Measurements from ENCODE around the gene MPEG1.

Gene MPEG1

DNA sequence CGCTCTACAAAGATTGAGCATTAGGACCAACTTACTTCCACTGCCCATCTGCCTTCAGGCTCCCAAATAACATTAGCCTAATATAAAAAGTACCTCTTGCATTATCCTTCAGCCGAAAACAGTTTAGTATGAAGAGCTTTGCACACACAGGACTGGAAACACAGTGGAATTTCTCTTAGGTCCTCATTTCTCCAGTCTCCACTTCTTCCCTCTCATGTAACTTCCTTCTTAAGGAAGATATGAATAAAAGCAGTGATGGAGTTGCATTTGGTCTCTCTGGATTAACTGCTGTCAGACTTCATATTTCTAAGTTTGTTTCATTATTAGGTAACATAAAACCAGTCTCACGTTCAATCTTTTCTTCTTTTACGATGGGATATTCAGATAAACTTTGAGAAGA lies 5.6 kb upstream of the MPEG1 start:
- no peak for DNase-seq

DNA sequence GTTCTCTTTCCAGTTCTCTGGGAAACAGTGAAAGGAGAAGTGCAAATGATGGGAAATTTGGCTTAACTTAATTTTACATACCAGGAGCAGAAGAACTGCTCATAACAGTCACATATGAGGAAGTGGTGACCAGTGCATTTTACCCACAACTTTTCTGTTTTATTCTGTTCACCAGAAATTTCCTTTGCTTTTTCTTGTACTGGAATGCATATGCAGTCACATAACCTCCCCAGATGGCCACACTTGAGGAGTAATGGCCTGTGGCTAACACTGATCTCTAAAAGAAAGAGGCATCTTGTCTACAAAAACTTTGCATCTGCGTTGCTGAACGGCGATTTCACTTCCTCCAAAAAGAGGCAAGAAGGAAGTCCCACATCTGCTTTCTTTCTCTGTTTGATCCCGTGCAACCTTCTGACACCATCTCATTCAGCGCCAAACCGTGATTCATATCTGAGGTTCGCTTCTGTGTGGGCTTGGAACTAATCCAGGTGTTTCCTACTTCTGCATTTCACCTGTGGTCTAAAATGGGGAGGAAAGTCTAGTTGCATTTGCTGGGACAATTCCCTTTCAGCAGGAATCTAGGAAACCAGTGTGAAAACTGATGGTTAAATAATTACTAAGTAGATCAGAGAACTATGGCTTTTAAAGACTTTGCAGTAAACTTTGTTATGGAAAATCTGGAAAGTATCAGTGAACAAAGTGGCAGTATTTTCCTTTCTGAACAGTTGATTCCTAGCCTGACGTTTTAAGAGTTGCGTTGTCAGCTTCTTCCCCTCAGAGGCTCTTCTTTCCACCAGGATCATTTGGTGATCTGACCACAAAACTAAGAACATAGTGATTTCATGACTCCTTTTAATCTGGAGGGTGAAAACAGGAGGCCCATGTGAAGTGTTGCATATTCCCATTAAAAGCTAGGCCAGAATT lies 4.2 kb upstream of the MPEG1 start:
- no peak for DNase-seq

DNA sequence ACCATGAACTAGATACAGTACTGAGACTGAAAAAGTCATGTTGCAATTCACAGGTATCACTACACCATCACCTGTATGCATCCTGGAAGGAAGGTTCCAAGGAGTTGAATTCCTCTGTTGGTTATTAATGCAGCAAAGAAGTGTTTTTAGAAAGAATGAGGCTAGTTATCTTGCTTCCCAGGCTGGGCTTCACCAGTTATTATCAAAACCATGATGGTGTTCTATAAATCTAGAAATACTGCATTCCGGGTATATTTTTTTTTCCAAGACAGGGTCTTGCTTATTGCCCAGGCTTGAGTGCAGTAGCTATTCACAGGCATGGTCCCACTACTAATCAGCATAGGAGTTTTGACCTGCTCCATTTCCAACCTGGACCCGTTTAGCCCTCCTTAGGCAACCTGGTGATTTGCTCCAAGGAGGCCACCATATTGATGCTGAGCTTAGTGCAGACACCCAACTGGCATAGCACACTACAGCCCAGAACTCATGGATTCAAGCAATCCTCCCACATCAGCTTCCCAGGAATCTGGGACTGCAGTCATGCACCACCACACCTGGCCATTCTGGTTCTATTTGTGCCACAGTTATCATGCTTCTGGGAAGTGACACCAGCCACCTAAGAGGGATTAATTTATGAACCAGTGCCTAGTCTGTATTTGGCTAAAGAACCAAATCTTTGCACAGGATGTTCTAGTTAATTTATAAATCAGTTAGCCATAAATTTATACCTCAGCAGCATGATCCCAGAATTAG lies 1.6 kb upstream of the MPEG1 start:
- DNase-seq, result no peak

DNA sequence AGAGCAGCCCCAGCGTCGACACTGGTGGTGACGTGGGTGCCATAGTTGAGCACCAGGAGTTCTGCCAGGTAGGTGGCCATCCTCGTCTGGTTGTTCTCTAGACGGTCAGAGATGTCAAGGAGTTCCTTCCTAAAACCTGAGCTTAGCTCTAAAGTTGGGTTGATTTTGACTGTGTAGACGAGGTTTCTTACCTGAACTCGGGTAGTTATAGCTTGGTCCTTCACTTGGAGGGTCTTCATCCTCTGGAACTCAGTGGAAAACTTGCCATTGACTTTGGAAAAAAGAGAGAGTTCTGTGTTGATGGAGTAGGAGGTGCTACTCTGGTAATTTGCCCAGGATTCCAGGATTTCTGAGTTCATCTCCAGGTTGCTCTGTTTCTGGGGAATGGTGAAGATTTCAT lies 505 bp downstream of the MPEG1 start:
- DNase-seq, result no peak

DNA sequence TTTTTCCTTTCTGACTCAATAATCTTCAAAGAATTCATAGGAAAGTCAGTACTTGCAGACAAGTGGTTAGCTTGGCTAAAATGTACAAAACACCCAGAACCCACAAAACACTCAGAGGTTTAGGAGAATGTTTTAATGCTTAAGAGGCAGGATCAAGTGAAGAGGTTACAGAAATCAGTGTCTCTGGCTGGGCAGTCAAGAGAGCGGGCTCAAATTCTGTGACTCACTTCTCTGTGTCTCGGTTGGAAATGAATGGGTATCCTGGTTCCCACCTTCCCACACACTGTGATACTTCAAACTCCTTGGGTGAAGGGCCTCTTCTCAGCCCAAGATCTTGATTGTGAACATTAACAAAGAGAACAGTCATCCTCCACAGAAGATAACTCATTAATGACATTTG lies 3.8 kb downstream of the MPEG1 start:
- no peak for DNase-seq

DNA sequence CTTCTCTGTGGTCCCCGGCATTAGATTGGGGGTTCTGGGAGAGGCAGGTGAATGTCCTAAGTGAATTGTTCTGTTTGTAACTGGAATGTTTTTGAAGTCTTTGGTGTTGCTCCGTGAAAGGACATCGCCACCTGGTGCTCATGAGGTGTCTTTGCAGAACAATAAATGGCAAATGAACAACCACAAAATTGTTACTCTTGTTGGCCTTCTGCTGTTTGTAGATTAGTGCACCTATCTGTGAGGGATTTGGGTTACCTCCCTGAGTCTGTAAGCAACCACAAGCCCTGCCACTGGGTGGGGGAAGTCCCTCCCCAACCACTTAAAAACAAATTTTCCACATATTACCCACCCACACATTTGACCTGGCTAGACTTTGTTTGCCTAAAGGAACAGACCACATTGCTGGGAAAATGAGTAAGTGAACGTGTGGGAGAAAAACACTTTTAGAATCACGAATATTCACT lies 4.7 kb downstream of the MPEG1 start:
- peak; percentile 25 for DNase-seq

DNA sequence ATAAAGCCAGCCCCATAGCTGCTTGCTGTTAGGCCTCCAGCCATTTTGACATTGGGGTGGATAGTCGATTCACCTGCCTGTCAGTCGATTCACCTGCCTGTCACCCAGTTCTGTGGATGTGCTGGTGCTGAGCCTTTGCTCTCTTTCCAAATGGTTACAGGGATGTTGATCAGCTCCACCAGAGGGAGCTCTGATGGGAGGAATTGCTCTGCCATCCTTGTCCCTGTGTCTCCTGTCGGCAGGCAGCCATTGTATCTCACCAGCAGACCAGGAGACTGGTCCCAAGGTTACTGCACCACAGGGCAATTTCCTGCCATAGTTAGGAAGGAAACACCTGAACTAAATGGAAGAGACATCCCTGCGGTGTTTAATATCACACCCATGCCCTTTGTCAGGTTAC lies 6.1 kb downstream of the MPEG1 start:
- peak; percentile 18 for DNase-seq

DNA sequence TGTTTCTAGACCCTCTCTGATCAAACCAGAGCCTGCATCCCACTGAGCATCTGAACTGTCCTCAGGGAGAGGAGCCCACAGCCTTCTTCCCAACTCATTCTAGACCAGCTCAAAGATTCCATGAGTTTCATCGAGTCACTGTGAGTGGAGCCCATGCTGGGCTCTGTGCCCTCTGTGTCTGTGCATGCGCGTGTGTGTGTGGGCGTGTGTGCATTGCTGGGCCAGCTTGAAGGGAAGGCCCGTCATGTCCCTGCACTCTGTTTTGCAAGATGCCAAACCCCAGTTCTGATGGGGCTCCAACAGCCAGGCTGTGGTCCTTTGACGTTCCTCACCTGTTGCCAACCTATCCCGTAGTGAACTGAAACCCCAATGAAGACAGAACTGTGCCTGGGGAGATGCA lies 7.1 kb downstream of the MPEG1 start:
- DNase-seq, result no peak

DNA sequence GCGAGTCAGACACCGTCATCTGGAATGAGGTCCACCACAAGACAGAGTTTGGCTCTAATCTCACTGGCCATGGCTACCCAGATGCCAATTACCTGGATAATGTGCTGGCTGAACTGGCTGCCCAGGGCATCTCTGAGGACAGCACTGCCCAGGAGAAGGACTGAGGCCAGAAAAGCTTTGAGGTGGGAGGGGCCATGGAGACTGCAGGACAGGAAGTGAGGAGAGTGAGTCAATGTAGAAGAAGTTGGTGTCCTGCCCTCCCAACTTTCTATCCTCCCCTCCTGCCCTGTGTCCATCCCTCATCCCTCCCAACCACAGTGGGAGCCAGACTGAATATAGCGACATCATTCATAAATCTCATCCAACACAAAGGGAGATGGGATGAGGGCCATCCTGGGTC lies 8.0 kb downstream of the MPEG1 start:
- no peak for DNase-seq

DNA sequence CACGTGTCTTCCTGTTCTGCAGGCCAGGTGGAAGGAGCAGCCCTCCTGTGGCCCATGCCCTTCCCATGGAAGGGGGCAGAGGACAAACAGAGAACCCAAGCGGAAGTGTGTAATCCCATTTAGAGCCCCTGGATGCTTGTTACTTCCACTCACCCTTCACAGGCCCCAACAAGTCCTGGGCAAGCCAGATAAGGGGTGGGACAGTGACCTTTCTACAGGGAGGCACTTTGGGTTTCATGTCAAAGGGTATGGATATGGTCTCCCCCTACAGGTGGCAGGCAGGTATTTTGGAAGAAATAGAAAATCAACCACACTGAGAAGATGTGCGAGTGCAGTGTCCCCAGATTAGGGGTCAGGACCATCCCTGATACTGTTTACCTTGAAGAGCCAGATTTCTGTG lies 11.4 kb downstream of the MPEG1 start:
- no peak for DNase-seq

DNA sequence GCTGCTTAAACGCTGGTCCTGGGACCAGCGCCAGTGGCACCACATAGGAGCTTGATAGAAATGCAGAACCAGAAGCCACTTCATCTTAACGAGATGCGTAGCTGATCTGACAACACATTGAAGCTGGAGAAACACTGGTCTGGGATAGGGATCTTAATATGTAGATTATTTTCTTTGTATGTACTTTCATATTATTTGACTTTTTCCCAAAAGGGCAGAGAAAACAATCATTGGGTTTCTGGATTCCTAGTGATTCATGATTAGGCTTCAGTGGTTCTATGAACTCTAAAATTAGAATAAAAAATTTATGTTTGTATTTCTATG lies 12.3 kb downstream of the MPEG1 start:
- DNase-seq, result no peak

DNA sequence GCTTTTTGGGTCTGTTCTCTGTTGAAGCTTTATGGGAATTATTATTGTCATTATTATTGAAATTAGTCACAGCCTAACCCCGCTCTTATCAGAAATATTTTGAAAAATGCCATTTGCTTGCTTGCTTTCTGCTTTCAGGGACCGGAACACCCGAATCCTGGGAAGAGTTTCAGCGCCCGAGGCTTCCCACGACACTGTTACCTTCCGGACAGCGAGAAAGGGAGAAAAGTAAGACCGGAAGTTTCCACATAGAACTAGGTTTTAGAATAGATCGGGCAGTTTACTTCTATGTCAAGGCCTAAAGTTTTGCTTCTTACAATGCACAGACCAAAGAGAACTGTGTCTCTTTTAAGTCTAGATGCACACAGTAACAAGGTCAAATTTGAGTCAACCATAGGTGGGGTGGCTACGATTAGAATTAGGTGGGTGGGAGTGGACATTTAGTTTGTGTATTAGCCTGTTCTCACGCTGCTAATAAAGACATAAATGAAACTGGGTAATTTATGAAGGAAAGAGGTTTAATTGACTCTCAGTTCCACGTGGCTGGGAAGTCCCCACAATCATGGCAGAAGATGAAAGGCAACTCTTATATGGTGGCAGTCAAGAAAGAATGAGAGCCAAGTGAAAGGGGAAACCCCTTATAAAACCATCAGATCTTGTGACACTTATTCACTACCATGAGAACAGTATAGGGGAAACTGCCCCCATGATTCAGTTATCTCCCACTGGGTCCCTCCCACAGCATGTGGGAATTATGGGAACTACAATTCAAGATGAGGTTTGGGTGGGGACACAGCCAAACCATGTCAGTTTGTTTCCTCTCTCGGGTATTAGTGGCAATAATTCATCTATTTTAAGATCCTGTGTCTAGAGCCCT lies 12.9 kb downstream of the MPEG1 start:
- DNase-seq, result no peak

DNA sequence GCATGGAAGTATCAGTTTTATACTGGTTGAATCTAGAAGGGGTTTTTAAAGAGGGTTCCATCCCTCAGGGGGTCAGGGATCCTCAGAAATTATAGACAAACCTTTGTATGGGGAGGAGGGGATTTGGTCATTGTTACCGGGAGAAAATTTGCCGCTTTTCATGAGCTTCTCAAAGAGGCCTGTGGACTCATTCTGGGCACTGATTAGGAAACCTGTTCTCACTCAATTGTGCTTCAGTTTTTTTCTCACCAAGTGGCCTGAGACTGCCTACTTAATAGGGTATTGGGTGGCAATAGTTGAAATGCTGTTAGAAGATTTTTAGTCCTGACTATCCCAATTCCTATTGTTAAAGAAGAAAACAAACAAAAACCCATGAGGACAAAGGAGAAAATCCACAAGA lies 14.0 kb downstream of the MPEG1 start:
- no peak for DNase-seq

DNA sequence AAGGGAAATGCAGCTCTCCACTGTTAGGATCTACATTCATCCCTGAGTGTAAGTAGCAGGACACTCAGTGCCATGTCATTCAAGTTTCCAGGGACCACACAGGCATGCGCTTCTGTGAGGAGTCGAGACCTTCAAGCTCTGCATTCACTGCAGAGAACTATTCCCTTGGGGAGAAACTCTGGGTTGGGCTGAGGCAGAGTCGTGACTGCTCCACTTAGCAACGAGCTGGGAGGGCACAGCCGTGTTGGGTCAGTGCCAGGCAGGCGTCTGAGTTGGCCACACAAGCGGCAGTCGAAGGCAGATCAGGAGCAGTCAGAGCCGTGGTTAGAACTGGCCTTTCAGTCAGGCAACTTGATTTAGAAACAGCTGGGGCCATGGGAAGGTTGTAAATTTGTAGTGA lies 14.7 kb downstream of the MPEG1 start:
- DNase-seq, result no peak

DNA sequence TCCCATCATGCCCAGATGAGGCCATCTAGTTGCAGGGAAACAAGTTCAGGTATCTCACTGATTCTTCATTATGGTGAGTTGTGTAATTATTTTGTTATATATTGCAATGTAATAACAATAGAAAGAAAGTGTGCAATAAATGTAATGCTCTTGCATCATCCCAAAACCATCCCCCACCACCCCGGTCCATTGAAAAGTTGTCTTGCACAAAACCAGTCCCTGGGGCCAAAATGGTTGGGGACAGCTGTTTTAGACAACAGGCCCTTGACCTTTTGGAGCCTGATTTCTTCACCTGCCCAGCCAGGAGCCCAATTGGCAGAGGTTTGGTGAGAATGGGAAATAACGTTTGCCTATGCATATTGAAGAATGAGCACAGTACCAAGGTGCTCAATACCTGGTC lies 15.9 kb downstream of the MPEG1 start:
- no peak for DNase-seq

DNA sequence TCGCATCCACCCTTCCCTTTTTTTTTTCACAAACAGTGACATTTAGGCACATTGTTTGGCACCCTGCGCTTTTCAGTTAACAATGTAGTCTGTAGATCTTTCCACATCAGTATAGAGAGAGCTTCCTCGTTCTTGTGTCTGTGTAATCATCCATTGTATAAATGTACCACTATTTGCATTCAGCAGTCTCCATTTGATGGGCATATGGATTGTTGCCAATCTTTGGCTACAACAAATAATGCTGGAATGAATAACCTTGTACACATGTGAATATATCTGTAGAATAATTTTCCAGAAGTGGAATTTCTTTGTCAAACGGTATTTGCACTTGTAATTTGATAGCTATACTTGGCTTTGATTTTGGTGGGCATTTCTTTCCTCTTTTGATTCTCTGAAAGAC lies 17.1 kb downstream of the MPEG1 start:
- DNase-seq, result no peak

DNA sequence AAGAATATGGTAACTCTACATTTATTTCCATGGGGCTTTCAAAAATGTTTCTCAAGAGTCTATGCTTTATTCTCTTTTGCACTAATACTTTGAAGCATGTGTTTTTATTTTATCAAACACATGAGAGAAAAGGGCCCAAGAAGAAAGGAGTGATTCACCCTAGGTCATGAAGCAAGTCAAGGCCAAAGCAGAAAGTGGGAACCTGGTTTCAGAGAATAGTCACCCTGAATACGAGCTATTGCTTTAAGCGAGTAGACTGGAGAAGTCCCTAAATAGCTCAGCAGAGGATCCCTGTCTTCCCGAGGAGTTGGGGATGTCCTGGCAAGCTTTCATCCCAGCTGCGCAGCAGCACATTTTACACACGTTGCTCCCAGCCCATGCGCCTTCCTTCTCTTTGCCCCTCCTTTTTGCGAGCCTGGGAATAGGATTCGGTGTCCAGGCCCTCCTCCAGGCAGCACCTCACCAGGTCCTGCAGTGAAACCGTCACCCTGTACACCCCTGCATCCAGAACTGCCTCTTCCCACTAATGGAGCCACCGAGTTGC lies 19.1 kb downstream of the MPEG1 start:
- no peak for DNase-seq

DNA sequence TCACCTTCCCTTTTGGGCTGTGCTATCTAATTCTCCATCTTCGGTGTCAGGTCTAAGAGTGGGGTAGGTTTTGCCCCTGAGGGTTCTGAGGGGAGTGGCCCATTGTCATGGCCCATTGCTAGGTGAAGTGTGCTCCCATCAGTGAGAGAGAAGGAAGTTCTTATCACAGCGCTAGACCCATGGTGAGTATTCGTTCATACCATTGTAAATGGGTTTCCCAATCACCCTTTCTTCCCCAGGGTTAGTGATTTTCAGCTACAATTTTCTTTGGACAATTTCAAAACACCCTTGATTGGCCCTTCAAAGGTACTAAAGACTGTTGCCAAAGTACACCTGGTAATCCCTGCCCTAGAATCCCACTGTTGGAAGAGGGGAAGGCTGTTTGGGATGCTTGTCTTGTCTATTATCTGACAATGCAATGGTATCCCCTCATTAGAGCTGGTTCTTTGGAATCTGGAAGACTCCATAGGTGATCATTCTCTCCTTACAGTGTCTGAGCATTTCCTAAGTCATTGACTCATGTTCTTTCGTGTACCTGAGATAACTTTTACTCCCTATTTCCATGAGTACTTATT lies 20.2 kb downstream of the MPEG1 start:
- DNase-seq, result no peak

DNA sequence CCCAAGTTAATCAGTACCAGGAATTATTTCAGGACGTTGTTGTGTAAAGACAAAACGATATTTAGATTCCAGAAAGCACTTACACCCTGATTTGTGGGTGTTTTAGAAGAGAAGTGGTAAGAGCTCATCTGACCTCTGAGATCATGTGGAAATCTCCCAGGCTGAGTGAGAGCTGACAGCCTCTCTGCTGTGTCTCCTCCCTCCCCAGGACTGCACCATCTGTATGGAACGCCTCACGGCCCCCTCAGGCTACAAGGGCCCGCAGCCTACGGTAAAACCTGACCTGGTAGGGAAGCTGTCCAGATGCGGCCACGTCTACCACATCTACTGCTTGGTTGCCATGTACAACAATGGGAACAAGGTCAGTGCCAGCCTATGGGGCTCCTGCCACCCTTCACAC lies 20.8 kb downstream of the MPEG1 start:
- DNase-seq, result no peak

DNA sequence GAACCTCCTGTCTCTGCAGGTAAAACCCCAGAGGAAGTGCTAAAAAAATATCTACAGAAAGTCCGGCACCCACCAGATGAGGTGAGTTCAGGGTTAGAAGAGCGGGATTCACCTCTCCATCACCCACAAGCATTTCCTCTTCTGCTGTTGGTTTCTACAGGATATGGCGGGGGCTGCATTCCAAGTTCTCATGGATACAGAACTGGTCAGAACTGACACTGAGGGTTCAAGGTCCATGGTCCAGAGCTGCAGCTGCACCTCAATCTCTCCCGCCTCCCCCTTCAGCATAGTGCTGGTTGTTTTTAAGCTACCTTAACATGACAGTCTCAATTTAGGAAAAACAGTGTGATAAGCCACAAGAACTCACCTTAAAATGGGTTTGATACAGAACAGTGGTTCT lies 21.6 kb downstream of the MPEG1 start:
- DNase-seq, result no peak

DNA sequence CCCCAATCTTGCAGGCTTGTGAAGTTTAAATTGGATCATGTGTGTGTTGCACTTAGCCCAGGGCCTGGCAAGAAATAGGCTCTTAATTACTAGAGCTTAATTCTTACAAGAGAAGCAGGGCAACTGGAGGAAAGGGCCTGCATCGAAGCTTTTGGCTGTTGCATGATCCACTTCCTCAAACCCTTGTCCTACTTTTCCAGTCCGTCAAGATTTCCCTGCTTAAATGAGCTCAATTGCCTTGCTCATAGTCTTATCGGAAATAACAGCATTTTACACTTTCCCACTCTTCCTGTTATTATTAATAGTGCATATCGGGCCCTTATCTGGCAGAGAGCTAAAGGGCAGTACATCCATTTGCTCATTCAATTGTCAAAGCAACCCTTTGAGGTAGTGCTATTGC lies 22.7 kb downstream of the MPEG1 start:
- DNase-seq, result no peak

DNA sequence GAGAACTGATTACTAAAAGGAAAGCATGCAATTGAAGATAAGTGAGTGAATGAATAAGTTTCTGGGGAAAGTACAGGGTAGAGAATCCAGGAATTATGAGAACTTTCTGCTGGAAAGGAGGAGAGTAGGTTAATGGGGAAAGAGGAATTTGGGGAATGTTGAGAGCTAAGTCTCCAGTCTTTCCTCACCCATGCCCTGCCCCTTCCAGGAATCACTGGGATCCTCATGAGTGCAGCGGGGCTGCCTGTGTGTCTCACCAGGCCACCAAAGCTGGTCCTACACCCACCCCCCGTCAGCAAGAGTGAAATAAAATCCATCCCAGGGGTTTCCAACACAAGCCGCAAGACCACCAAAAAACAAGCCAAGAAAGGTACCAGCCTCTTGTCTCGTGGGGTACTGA lies 23.8 kb downstream of the MPEG1 start:
- no peak for DNase-seq

DNA sequence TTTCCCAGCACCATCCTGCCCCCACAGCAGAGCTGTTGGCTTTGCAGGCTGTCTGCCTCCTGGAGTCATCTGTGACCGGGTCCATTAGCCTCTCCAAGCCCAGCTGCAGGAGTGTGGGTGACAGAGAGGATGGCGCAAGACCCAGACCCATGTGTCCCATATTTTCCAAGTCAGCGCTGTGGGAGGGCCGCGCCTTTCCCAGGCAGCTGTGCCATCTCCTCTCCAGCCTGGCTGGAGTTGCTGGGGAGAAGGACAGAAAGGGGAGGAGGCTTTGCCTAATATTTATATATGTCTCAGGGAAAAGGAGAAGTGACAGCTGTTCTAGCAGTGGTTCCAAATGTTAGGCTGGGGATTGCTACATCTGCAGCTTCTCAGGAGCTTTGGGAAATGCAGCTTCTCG lies 25.1 kb downstream of the MPEG1 start:
- DNase-seq, result no peak

All from NCI-H446 treated with DMSO at 0.1 percent for 48 hours (cell line).